ENCODE data around the gene ARGLU1. TPM values are rescaled to one million over a fixed set of nuclear protein-coding genes. Genes with fewer than 3 reads are reported as not detected.

The ARGLU1 gene
- total and polyA plus RNA-seq, 2 experiments from 2014 or later, result 121 to 126 TPM

- Histone ChIP-seq H3K9me3 (ENCODE audit: low read depth) (no peaks in the 10 kb centered on the region), H2AFZ (peak overlapping the region; percentile 70), H3K27ac (peak overlapping the region; percentile 86), H3K4me2 (peak overlapping the region; percentile 66), H3K9me2 (replicated peaks; ENCODE audit: insufficient read depth) (no peaks in the 10 kb centered on the region), H3K27me3 (no peaks in the 10 kb centered on the region), H3K79me2 (peaks cover 25% of the 10 kb centered on the region), H3K36me3 (replicated peaks; ENCODE audit: insufficient read depth, low read depth) (no peaks in the 10 kb centered on the region), H4K20me1 (ENCODE audit: insufficient read depth, poor library complexity, severe bottlenecking) (peaks cover 16% of the 10 kb centered on the region), H3K4me1 (ENCODE audit: insufficient read depth) (peaks cover 8% of the 10 kb centered on the region), H3K4me3 (no peak overlapping the region)
- no peak for TF ChIP-seq EZH2 (IDR thresholded peaks at IDR 0.05; ENCODE audit: borderline replicate concordance)
- no peak for TF ChIP-seq CTCF (IDR thresholded peaks at IDR 0.05; ENCODE audit: poor library complexity)
- TF ChIP-seq EZH2phosphoT487 (IDR thresholded peaks at IDR 0.05; ENCODE audit: low read depth, severe bottlenecking, unreplicated experiment), result no peak
- 49% methylated on average over 11 of the region's 14 CpGs for WGBS (ENCODE audit: low lambda C conversion rate, missing lambda C conversion rate)
- peak; percentile 83 for DNase-seq (ENCODE audit: low spot score)
These were observed 2.4 kb upstream of the ARGLU1 start for GRCh38 chr13:106570299-106570852.

GRCh38 chr13:106569233-106570095 lies 1.5 kb upstream of the ARGLU1 start:
- peak; percentile 44 for DNase-seq (ENCODE audit: low spot score)
- Histone ChIP-seq H3K4me3 (no peak overlapping the region), H3K4me1 (ENCODE audit: insufficient read depth) (peaks cover 18% of the 10 kb centered on the region), H2AFZ (peak overlapping the region; percentile 70), H3K4me2 (peak overlapping the region; percentile 73), H3K36me3 (replicated peaks; ENCODE audit: insufficient read depth, low read depth) (no peaks in the 10 kb centered on the region), H3K79me2 (peaks cover 34% of the 10 kb centered on the region), H3K27ac (peak overlapping the region; percentile 86), H3K9me3 (ENCODE audit: low read depth) (no peaks in the 10 kb centered on the region), H3K27me3 (no peaks in the 10 kb centered on the region), H3K9me2 (replicated peaks; ENCODE audit: insufficient read depth) (no peaks in the 10 kb centered on the region), H4K20me1 (ENCODE audit: insufficient read depth, poor library complexity, severe bottlenecking) (peaks cover 25% of the 10 kb centered on the region)
- WGBS (ENCODE audit: low lambda C conversion rate, missing lambda C conversion rate), result 60% methylated on average over 3 of the region's 3 CpGs
- no peak for TF ChIP-seq EZH2phosphoT487 (IDR thresholded peaks at IDR 0.05; ENCODE audit: low read depth, severe bottlenecking, unreplicated experiment)
- no peak for TF ChIP-seq CTCF (IDR thresholded peaks at IDR 0.05; ENCODE audit: poor library complexity)
- no peak for TF ChIP-seq EZH2 (IDR thresholded peaks at IDR 0.05; ENCODE audit: borderline replicate concordance)

- peaks cover 22% of the 10 kb centered on the region for H3K4me1 ChIP-seq (ENCODE audit: insufficient read depth)
- H3K27me3 ChIP-seq, result no peaks in the 10 kb centered on the region
- H3K4me2 ChIP-seq, result peak overlapping the region; percentile 73
- TF ChIP-seq EZH2 (IDR thresholded peaks at IDR 0.05; ENCODE audit: borderline replicate concordance) (no peak), CTCF (IDR thresholded peaks at IDR 0.05; ENCODE audit: poor library complexity) (no peak)
- peak overlapping the region; percentile 19 for H3K27ac ChIP-seq
- peaks cover 36% of the 10 kb centered on the region for H4K20me1 ChIP-seq (ENCODE audit: insufficient read depth, poor library complexity, severe bottlenecking)
- no peak for DNase-seq (ENCODE audit: low spot score)
- no peaks in the 10 kb centered on the region for H3K9me2 ChIP-seq (replicated peaks; ENCODE audit: insufficient read depth)
- peaks cover 44% of the 10 kb centered on the region for H3K79me2 ChIP-seq
- no peaks in the 10 kb centered on the region for H3K36me3 ChIP-seq (replicated peaks; ENCODE audit: insufficient read depth, low read depth)
- H3K9me3 ChIP-seq (ENCODE audit: low read depth), result no peaks in the 10 kb centered on the region
- peak overlapping the region; percentile 13 for H3K4me3 ChIP-seq
- WGBS (ENCODE audit: low lambda C conversion rate, missing lambda C conversion rate), result 21% methylated on average over 11 of the region's 11 CpGs
- H2AFZ ChIP-seq, result peak overlapping the region; percentile 54
These were observed 514 bp upstream of the ARGLU1 start for GRCh38 chr13:106568299-106569003.

All from hepatocyte (in vitro differentiated cells).